ENCODE data around the gene ZFR. TPM values are rescaled to one million over a fixed set of nuclear protein-coding genes. Genes with fewer than 3 reads are reported as not detected.

ZFR gene
- total RNA-seq, 1 experiment from 2014 or later: 62.4 TPM

DNA sequence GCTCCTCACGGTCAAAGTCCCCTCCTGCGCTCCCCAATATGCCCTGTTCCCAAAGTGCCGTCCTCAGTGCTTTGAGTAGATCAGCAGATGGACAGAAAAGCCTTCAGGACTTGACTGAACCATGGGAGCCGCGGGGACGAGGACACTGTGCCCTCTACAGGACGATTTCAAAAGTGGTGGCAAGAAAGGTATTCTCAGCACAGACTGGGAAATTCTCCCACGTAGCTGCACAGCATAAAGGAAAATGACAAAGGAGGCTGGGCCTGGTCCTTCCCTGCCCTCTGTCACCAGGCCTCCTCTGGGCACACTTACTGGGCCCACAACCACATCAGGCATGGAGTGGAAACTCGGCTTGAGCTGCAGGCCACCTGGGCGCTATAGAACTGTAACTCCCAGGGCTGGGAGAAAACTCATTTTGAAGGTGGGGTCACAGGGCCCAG is 115.1 kb downstream of the ZFR start:
- Mint-ChIP-seq H3K9me3 (peaks cover 5 to 6% of the 10 kb centered on the region in 2 experiments; a peak in 3 of 5 replicates), H3K4me3 (no peak overlapping the region), H3K27ac (peak overlapping the region in 2 of 3 experiments; percentile 67 to 95; a peak in 3 of 7 replicates), H3K27me3 (ENCODE audit: low read depth) (no peaks in the 10 kb centered on the region), H3K4me1 (peaks cover 0 to 7% of the 10 kb centered on the region in 2 experiments; a peak in 1 of 4 replicates), H3K36me3 (ENCODE audit: insufficient read depth in 1 of 3, low read depth in 3 of 3) (no peaks in the 10 kb centered on the region; a peak in 1 of 7 replicates)
- no peaks in the 10 kb centered on the region for H3K79me2 ChIP-seq (ENCODE audit: insufficient read depth, low read length)
- no peak overlapping the region for H3K23ac ChIP-seq (ENCODE audit: insufficient read length, low read depth, low read length)
- H3K4me1 ChIP-seq (ENCODE audit: insufficient read depth, low read length): no peaks in the 10 kb centered on the region
- H4K91ac ChIP-seq (ENCODE audit: insufficient read length, low read depth, low read length): no peak overlapping the region
- H2BK120ac ChIP-seq (ENCODE audit: low read depth, low read length, poor library complexity, severe bottlenecking): no peak overlapping the region
- peak; percentile 86 for DNase-seq
- H3K4me2 ChIP-seq (ENCODE audit: insufficient read depth, insufficient read length, low read length): no peak overlapping the region
- no peak overlapping the region for H3K4ac ChIP-seq (ENCODE audit: low read depth, low read length)
- H4K20me1 ChIP-seq (ENCODE audit: control insufficient read depth, insufficient read depth, insufficient read length): no peaks in the 10 kb centered on the region
- no peak overlapping the region for H2BK15ac ChIP-seq (ENCODE audit: low read depth, low read length)
- no peaks in the 10 kb centered on the region for H3K27me3 ChIP-seq (ENCODE audit: insufficient read depth, low read length)
- H3K18ac ChIP-seq (ENCODE audit: insufficient read length, low read depth, low read length): no peak overlapping the region
- no peak overlapping the region for H4K8ac ChIP-seq (replicated peaks; ENCODE audit: insufficient read length, low read depth, low read length)
- no peak overlapping the region for H3K14ac ChIP-seq (ENCODE audit: insufficient read depth, low read length)
- H3K9ac ChIP-seq (ENCODE audit: extremely low read depth, insufficient read length, low read length): no peak overlapping the region
- H4K5ac ChIP-seq (ENCODE audit: insufficient read length, low read depth, low read length): no peak overlapping the region
- peak overlapping the region; percentile 79 for H2AFZ ChIP-seq (ENCODE audit: low read length)
- H2BK12ac ChIP-seq (ENCODE audit: insufficient read length, low read depth, low read length): no peak overlapping the region
- no peak overlapping the region for H2BK20ac ChIP-seq (ENCODE audit: low read depth, low read length, poor library complexity, severe bottlenecking)
- no peak overlapping the region for H2BK5ac ChIP-seq (ENCODE audit: insufficient read length, low read length)
- no peaks in the 10 kb centered on the region for H3K79me1 ChIP-seq (ENCODE audit: insufficient read depth, low read depth, low read length, poor library complexity, severe bottlenecking)
- no peak overlapping the region for H3K27ac ChIP-seq (ENCODE audit: insufficient read length, low read depth, low read length)
- TF ChIP-seq, protein P1, sequence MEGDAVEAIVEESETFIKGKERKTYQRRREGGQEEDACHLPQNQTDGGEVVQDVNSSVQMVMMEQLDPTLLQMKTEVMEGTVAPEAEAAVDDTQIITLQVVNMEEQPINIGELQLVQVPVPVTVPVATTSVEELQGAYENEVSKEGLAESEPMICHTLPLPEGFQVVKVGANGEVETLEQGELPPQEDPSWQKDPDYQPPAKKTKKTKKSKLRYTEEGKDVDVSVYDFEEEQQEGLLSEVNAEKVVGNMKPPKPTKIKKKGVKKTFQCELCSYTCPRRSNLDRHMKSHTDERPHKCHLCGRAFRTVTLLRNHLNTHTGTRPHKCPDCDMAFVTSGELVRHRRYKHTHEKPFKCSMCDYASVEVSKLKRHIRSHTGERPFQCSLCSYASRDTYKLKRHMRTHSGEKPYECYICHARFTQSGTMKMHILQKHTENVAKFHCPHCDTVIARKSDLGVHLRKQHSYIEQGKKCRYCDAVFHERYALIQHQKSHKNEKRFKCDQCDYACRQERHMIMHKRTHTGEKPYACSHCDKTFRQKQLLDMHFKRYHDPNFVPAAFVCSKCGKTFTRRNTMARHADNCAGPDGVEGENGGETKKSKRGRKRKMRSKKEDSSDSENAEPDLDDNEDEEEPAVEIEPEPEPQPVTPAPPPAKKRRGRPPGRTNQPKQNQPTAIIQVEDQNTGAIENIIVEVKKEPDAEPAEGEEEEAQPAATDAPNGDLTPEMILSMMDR (conservative IDR thresholded peaks at IDR 0.05): peak; percentile 79
- H3K23me2 ChIP-seq (ENCODE audit: insufficient read length, low read depth, low read length, poor library complexity, severe bottlenecking): no peaks in the 10 kb centered on the region
- H3K56ac ChIP-seq (ENCODE audit: insufficient read length, low read depth, low read length): no peak overlapping the region
- H2AK5ac ChIP-seq (ENCODE audit: insufficient read length, low read length): no peak overlapping the region
- WGBS (ENCODE audit: extremely low coverage, insufficient read length, low lambda C conversion rate): no CpG with 5 or more reads among the region's 10 CpGs
- H3K9me3 ChIP-seq (ENCODE audit: control insufficient read depth, low read depth, low read length): no peaks in the 10 kb centered on the region
- no peak overlapping the region for H3T11ph ChIP-seq (ENCODE audit: low read length)
